Measurements from ENCODE around the gene ATL2. TPM values are rescaled to one million over a fixed set of nuclear protein-coding genes. Genes with fewer than 3 reads are reported as not detected.

The ATL2 gene
- total and polyA plus RNA-seq, 2 of the 8 experiments (the other 6 are each of a cell fraction or from before 2014, with no cell fraction given): 38.8 to 84.6 TPM

DNA sequence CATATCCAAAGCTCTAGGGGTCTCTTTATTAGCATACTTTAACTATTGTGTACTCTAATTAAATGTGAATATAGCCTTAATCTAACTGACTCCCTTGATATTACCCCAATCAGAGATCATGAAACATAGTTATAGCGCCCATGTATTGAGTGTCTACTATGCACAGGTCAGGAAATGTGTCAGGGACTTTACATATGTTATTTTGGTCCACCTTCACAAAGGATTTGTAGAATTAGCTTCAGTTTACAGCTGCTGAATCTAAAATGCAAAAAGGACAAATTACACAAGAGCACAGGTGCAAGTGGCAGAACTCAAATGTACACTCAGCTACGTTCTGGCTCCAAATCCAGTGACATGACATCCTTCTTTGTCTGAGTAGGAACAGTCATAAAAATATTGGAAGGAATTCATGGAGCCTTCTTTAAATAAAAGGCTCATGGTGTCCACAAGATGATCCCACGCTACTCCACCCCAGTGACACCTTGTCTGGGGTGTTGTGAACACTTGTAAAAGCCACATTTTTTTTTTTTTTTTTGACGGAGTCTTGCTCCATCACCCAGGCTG is 38.7 kb upstream of the ATL2 start:
- Histone ChIP-seq H3K27ac (ENCODE audit: low read depth, low read length) (no peak overlapping the region), H3K36me3 (ENCODE audit: control insufficient read depth in 2 of 4, insufficient read depth in 4 of 4, low read length in 3 of 4) (no peaks in the 10 kb centered on the region), H3K9me3 (ENCODE audit: insufficient read depth in 2 of 2, low read depth in 1 of 2, low read length in 1 of 2) (peaks cover 2 to 11% of the 10 kb centered on the region in 2 experiments; a peak in 3 of 4 replicates), H2BK20ac (ENCODE audit: low read length) (no peak overlapping the region), H3K4ac (replicated peaks; ENCODE audit: insufficient read length, low read depth, low read length) (no peak overlapping the region), H3K9ac (replicated peaks in 1 of 4; ENCODE audit: extremely low read depth in 1 of 4, low read depth in 3 of 4, low read length in 3 of 4) (no peak overlapping the region), H4K5ac (ENCODE audit: insufficient read length, low read depth, low read length) (no peak overlapping the region), H2BK12ac (ENCODE audit: low read depth, low read length) (no peak overlapping the region), H3K56ac (replicated peaks; ENCODE audit: insufficient read length, low read depth, low read length) (no peak overlapping the region), H4K91ac (replicated peaks; ENCODE audit: insufficient read length, low read length) (no peak overlapping the region), H2BK5ac (ENCODE audit: low read depth, low read length) (no peak overlapping the region), H3K79me2 (ENCODE audit: control insufficient read depth in 1 of 2, insufficient read depth in 2 of 2, low read length in 2 of 2) (no peaks in the 10 kb centered on the region), H2BK120ac (replicated peaks; ENCODE audit: low read depth, low read length) (no peak overlapping the region), H3K4me2 (ENCODE audit: insufficient read depth in 1 of 2, low read depth in 2 of 2, low read length in 2 of 2) (no peak overlapping the region), H3K14ac (ENCODE audit: insufficient read length) (no peak overlapping the region), H4K8ac (ENCODE audit: extremely low read depth, insufficient read depth, low read length) (no peak overlapping the region), H2AK5ac (ENCODE audit: low read depth, low read length) (no peak overlapping the region), H4K20me1 (replicated peaks in 1 of 2; ENCODE audit: control insufficient read depth in 1 of 2, insufficient read depth in 2 of 2, low read length in 2 of 2) (no peaks in the 10 kb centered on the region), H3K18ac (ENCODE audit: extremely low read depth, low read length) (no peak overlapping the region), H2AFZ (ENCODE audit: low read length) (no peak overlapping the region), H3K79me1 (ENCODE audit: low read depth, low read length) (no peaks in the 10 kb centered on the region), H3K4me1 (replicated peaks in 1 of 4; ENCODE audit: control insufficient read depth in 3 of 4, insufficient read depth in 4 of 4, low read length in 3 of 4) (no peaks in the 10 kb centered on the region), H2BK15ac (ENCODE audit: low read length) (no peak overlapping the region), H3K27me3 (replicated peaks in 1 of 4; ENCODE audit: control insufficient read depth in 3 of 4, extremely low read depth in 1 of 4, insufficient read depth in 3 of 4, low read length in 3 of 4) (no peaks in the 10 kb centered on the region), H3K4me3 (ENCODE audit: extremely low read depth in 1 of 4, insufficient read depth in 2 of 4, low read depth in 3 of 4, low read length in 4 of 4) (no peak overlapping the region), H3K23ac (ENCODE audit: insufficient read length) (no peak overlapping the region), H3K23me2 (ENCODE audit: low read depth, low read length) (no peaks in the 10 kb centered on the region)
- FAIRE-seq: no peak
- ChIA-PET POLR2A (ENCODE audit: partially characterized antibody) (interaction anchor here (0.7 kb wide), 1 partner anchor 36 kb away, joined by 5 read pairs; no protein-coding TSS in a partner anchor), CTCF (ENCODE audit: partially characterized antibody) (no interaction called here)
- WGBS, 2 experiments (ENCODE audit: extremely low coverage in 1 of 2, insufficient coverage in 1 of 2, insufficient read length in 1 of 2, insufficient replicate concordance in 2 of 2, low coverage in 1 of 2, low lambda C conversion rate in 2 of 2, missing lambda C conversion rate in 1 of 2): 91% methylated on average over 4 of the region's 4 CpGs; no CpG with 5 or more reads in 1 of the 2 experiments
- no peak for TF ChIP-seq CHD2 (IDR thresholded peaks at IDR 0.05; ENCODE audit: low read length)
- TF ChIP-seq, protein P1, sequence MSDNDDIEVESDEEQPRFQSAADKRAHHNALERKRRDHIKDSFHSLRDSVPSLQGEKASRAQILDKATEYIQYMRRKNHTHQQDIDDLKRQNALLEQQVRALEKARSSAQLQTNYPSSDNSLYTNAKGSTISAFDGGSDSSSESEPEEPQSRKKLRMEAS (IDR thresholded peaks at IDR 0.05): no peak
- DNase-seq (ENCODE audit: low read depth in 1 of 2, low spot score in 2 of 2): no peak

Data from H1 (cell line).